GM21619 (cell line): ENCODE measurements around the gene ADAMTSL3.

ENCODE experiments used
- ATAC-seq: cut with Tn5 transposase; IDR thresholded peaks from one replicate; pipeline ENCODE4 v1.9.1; 2021; ENCODE audit not compliant: unreplicated experiment

The ADAMTSL3 gene

GRCh38 chr15:83653639-83654378 lies at the start of gene ADAMTSL3:
Gene ADAMTSL3, plus strand, starts transcription at chr15:83654123. Its CDS starts 1,639 bp downstream, at chr15:83655762.
- ATAC-seq = no peak

DNA sequence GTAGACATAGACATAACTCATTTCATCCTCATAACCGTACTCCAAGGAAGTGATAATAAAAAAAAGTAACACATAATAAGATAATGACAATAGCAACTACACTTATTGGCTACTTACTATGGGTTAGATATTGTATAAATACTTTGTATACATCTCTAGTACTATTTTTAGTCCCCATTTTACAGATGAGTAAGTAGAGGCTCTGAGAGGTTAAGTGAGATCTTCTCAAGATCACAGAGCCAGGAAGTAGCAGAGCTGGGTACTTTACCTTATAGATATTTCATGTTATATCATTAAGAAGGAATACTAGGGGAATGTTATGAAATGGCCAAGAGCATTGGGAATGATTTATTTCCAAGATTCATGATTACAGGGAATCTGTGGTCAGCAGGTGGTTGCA lies 49.4 kb upstream of the ADAMTSL3 start:
- no peak for ATAC-seq

- ATAC-seq = no peak
Measured at GRCh38 chr15:83605111-83605945, 48.6 kb upstream of the ADAMTSL3 start.

DNA sequence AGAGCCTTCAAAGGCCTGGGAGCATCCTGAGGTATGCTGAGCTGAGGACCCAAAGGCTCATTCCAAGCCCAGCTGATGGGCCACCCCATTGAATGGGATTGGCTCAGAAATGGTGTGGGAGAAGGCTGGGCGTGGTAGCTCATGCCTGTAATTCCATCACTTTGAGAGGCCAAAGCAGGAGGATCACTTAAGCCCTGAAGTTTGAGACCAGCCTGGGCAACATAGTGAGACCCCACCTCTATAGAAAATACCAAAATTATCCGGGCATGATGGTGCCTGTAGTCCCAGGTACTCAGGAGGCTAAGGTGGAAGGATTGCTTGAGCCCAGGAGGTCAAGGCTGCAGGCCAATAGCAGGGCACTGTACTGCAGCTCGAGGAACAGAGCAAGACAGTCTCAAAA lies 43.8 kb upstream of the ADAMTSL3 start:
- ATAC-seq = no peak

DNA sequence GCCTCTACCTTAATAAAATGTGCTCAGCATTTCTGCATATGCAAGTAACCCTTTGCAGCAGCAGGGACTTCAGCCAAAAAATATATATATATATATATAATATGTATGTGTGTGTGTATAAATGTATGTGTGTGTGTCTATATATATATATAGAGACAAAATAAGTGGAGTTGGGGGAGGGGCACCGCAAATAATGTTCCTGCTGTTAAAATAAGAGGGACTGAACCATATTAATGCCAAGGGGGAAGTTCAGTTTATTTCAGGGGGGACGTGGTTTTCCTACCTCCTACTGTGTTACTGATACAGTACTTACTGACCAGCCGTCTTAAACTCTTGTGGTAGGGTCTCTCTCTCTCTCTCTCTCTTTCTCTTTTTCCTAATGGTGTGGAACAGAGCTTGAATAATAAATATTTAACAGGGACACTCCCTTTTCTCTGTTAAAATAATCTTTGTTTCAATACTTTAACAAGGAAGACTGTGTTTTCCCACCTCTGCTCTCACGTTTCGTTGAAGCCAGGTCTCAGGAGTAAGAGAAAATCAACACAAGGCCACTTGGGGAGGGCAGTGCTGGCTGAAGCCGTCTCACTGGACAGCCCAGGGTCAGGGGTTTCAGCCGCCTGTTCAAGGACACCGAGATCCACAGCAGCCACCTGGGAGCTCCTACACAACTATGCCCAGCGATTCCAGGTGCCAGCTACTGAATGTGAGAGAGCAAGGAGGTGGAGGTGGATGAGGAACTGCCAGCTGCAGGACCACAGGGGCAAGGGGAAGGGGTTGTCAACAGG lies 42.8 kb upstream of the ADAMTSL3 start:
- no peak for ATAC-seq

GRCh38 chr15:83612226-83612625 lies 41.7 kb upstream of the ADAMTSL3 start:
- no peak for ATAC-seq

- ATAC-seq = no peak
Measured at GRCh38 chr15:83612898-83613635, 40.9 kb upstream of the ADAMTSL3 start.

- ATAC-seq = no peak
Measured at GRCh38 chr15:83613714-83614113, 40.2 kb upstream of the ADAMTSL3 start.

GRCh38 chr15:83616840-83617239 lies 37.1 kb upstream of the ADAMTSL3 start:
- no peak for ATAC-seq

DNA sequence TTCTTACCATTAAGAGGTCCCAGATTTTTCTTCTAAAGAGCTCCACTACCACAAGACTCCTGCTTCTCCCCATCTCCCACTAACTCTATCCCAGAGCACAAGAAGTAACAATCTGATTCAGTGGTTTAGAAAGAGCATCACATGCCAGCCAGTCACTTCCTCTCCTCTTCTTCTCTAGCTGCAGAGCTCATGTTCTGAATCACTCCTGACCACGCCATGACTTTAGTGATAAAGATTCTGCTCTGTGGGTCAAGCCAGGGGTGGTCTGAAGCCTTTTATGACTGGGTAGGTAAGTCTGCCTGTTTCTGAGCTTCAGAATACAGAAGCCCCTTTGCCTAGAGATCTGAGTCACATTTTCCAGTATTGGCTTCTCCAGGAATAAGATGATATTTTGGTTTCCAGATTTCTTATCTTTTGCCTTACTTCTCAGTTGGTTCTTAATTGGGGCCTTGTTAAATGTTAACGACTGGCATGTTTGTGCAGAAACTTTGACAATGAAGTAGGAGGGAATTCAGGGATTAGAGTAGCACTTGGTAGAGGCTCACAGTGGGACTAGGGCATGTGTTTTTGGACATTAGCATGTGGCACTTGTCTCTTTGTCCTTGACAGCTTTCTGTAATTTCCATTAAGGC lies 27.6 kb upstream of the ADAMTSL3 start:
- no peak for ATAC-seq

- ATAC-seq = no peak
Measured at GRCh38 chr15:83631534-83631933, 22.4 kb upstream of the ADAMTSL3 start.

GRCh38 chr15:83643201-83643600 lies 10.7 kb upstream of the ADAMTSL3 start:
- ATAC-seq = no peak

DNA sequence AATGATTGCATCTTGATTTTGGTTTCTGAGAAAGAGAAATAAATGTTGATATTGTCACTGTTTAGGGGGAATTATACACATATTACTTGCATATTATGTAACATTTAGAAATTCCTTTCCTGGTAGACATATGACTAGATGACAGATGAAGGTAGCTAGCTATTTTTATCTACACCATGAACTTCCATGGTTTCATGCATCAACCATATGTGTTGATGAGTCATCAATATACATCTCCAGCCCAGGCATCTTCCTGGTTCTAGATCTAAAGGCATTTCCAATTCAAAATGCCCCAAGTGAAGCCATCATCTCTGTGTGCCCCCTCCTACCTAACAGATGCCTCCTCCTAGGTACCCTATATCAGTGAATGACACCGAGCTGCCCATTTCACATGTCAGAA lies 9.5 kb upstream of the ADAMTSL3 start:
- no peak for ATAC-seq

DNA sequence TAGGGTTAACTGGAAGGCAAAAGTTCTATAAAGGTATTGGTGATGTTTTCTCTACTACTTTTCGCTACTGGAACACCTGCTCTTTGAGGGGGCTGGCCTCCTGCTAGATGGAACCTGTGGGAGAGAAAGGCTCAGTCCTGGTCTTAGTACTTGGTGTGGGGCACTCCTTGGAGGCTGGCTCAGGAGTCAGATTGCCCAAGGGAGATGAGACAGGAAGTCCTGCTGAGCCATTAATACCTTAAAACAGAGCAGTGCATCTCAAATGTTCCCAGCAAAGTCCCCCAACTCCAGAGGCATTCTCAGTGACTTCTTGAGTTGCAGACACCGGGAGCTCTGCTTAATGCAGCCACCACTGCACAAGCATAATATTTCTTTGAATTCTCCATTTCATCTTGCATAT lies 3.1 kb upstream of the ADAMTSL3 start:
- ATAC-seq = no peak

- no peak for ATAC-seq
Measured at GRCh38 chr15:83651541-83651940, 2.4 kb upstream of the ADAMTSL3 start.

GRCh38 chr15:83652626-83653204 lies 1.2 kb upstream of the ADAMTSL3 start:
- no peak for ATAC-seq

- ATAC-seq = no peak
Measured at GRCh38 chr15:83653288-83653638, 660 bp upstream of the ADAMTSL3 start.

DNA sequence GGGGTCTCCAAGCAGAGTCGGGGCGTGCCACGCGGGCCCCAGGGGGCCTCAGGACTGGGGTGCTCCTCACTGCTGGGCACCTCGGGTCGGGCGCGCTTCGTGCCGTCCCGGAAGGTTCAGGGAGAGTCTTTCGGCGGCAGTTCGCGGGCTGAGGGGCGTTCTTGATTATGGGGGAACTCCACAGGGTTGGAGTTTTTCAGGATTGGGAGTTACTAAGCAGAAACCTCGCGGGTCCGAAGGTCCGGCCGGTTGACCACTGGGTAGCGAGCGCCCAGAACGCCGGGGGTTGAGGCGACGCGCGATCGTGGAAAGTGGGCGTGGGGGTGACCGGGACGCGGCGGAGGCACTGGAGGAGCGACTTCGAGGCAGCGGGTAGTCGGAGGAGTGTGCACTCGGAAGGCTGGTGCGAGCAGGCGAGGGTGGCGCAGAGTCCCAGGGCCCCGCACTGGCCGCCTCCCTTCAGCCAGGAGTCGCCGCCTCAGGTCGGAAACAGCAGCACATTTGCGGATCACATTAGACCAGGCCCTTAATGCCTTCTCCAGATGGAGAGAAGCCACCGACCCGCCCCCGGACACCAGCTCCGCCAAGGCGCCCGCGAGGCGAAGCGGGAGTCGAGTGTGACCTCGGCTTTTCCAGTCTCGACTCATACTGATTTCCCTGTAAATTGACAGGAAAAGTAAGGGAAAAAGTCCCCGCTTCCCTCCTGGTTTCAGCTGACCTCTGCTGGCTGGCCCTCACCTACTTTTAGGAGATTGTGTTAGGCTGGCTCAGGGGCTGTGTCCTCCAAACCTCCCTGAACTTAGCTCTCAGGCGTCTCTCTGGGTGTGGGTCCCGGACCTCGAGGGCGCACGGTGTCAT lies 685 bp downstream of the ADAMTSL3 start:
- no peak for ATAC-seq

DNA sequence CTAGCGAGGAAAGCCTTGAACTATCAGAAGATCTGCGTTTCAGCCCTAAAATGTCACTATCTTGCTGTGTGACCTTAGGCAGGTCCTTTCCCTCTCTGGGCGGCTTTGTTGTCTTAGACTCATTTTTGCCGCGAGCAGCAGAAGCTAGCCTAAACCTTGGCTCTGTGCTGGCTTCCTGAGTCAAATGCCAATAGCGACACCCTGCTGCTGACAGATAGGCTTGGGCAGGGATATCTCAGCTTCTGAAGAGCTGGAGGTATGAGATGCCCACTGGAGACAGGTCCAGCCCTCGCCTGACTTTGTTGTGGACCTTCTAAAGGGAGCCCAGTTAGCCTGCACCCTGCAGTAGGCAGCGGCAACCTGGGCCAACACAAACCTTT lies 1.3 kb downstream of the ADAMTSL3 start:
- ATAC-seq = no peak
